ENCODE results near the gene FHAD1.

DNA sequence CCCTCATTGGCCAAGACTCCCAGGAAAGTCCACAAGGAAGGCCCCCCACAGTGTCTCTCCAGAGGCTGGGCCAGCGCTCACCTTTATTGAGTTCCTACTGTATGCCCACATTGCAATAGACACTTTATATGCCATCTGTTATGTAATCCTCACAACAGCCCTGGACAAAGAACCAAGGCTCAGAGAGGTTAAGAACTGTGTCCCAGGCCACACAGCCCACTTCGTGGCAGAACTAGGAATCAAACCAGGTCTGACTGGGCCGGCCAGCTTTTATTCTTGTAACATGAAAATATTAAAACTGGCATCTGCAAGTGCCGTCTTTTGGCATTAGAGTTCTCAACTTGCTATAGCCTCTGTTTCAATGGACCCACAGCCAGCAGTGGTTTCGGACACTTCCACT lies 195.7 kb downstream of the FHAD1 start:
- TF ChIP-seq, protein P1, sequence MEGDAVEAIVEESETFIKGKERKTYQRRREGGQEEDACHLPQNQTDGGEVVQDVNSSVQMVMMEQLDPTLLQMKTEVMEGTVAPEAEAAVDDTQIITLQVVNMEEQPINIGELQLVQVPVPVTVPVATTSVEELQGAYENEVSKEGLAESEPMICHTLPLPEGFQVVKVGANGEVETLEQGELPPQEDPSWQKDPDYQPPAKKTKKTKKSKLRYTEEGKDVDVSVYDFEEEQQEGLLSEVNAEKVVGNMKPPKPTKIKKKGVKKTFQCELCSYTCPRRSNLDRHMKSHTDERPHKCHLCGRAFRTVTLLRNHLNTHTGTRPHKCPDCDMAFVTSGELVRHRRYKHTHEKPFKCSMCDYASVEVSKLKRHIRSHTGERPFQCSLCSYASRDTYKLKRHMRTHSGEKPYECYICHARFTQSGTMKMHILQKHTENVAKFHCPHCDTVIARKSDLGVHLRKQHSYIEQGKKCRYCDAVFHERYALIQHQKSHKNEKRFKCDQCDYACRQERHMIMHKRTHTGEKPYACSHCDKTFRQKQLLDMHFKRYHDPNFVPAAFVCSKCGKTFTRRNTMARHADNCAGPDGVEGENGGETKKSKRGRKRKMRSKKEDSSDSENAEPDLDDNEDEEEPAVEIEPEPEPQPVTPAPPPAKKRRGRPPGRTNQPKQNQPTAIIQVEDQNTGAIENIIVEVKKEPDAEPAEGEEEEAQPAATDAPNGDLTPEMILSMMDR (conservative IDR thresholded peaks at IDR 0.05; ENCODE audit: low read length) = no peak
- no peak for TF ChIP-seq EZH2phosphoT487 (IDR thresholded peaks at IDR 0.05; ENCODE audit: borderline replicate concordance, low read depth, low read length)
